ENCODE measurements around the gene RUFY4.
"Not testable (repeated sequence)": the region's sequence is repeated elsewhere in the genome, so short reads cannot be mapped to it uniquely, and the experiment has no call there.

Gene RUFY4

GRCh38 chr2:218041302-218042168, 27.5 kb upstream of the RUFY4 start:
- no peak overlapping the region for H3K27ac ChIP-seq (ENCODE audit: low read depth in 2 of 2, low read length in 2 of 2)
- no peak overlapping the region for H3K4me3 ChIP-seq (ENCODE audit: low read length in 2 of 2)
- H3K9me3 ChIP-seq (ENCODE audit: control insufficient read depth in 2 of 2, low read length in 2 of 2), result no peaks in the 10 kb centered on the region

GRCh38 chr2:218043100-218043499, 26.0 kb upstream of the RUFY4 start:
- Histone ChIP-seq H3K9me3 (ENCODE audit: control insufficient read depth in 2 of 2, low read length in 2 of 2) (no peaks in the 10 kb centered on the region), H3K27ac (ENCODE audit: low read depth in 2 of 2, low read length in 2 of 2) (no peak overlapping the region), H3K4me1 (ENCODE audit: control insufficient read depth in 2 of 2, insufficient read depth in 2 of 2, low read length in 2 of 2) (no peaks in the 10 kb centered on the region), H3K9ac (ENCODE audit: low read depth in 1 of 2, low read length in 2 of 2) (no peak overlapping the region), H3K4me3 (ENCODE audit: low read length in 2 of 2) (no peak overlapping the region), H3K36me3 (ENCODE audit: control insufficient read depth in 2 of 2, insufficient read depth in 2 of 2, low read length in 2 of 2) (no peaks in the 10 kb centered on the region), H3K27me3 (ENCODE audit: control insufficient read depth in 2 of 2, insufficient read depth in 2 of 2, low read length in 2 of 2) (peaks cover 0 to 5% of the 10 kb centered on the region in 2 donors)

More at GRCh38 chr2:218041302-218042168, 27.5 kb upstream of the RUFY4 start:
- no peaks in the 10 kb centered on the region for H3K4me1 ChIP-seq (ENCODE audit: control insufficient read depth in 2 of 2, insufficient read depth in 2 of 2, low read length in 2 of 2)
- H3K27me3 ChIP-seq (ENCODE audit: control insufficient read depth in 2 of 2, insufficient read depth in 2 of 2, low read length in 2 of 2), result peaks cover 0 to 5% of the 10 kb centered on the region in 2 donors
- no peak overlapping the region for H3K9ac ChIP-seq (ENCODE audit: low read depth in 1 of 2, low read length in 2 of 2)
- no peaks in the 10 kb centered on the region for H3K36me3 ChIP-seq (ENCODE audit: control insufficient read depth in 2 of 2, insufficient read depth in 2 of 2, low read length in 2 of 2)

GRCh38 chr2:218043701-218044109, 25.3 kb upstream of the RUFY4 start:
- Histone ChIP-seq H3K4me3 (ENCODE audit: low read length in 2 of 2) (no peak overlapping the region), H3K36me3 (ENCODE audit: control insufficient read depth in 2 of 2, insufficient read depth in 2 of 2, low read length in 2 of 2) (no peaks in the 10 kb centered on the region), H3K27ac (ENCODE audit: low read depth in 2 of 2, low read length in 2 of 2) (no peak overlapping the region), H3K4me1 (ENCODE audit: control insufficient read depth in 2 of 2, insufficient read depth in 2 of 2, low read length in 2 of 2) (no peaks in the 10 kb centered on the region), H3K9ac (ENCODE audit: low read depth in 1 of 2, low read length in 2 of 2) (no peak overlapping the region), H3K27me3 (ENCODE audit: control insufficient read depth in 2 of 2, insufficient read depth in 2 of 2, low read length in 2 of 2) (peaks cover 0 to 5% of the 10 kb centered on the region in 2 donors), H3K9me3 (ENCODE audit: control insufficient read depth in 2 of 2, low read length in 2 of 2) (no peaks in the 10 kb centered on the region)

- H3K27ac ChIP-seq (ENCODE audit: low read depth in 2 of 2, low read length in 2 of 2); H3K4me1 ChIP-seq (ENCODE audit: control insufficient read depth in 2 of 2, insufficient read depth in 2 of 2, low read length in 2 of 2); H3K9ac ChIP-seq (ENCODE audit: low read depth in 1 of 2, low read length in 2 of 2); H3K4me3 ChIP-seq (ENCODE audit: low read length in 2 of 2); H3K9me3 ChIP-seq (ENCODE audit: control insufficient read depth in 2 of 2, low read length in 2 of 2); H3K36me3 ChIP-seq (ENCODE audit: control insufficient read depth in 2 of 2, insufficient read depth in 2 of 2, low read length in 2 of 2); H3K27me3 ChIP-seq (ENCODE audit: control insufficient read depth in 2 of 2, insufficient read depth in 2 of 2, low read length in 2 of 2): not testable (repeated sequence)
Measured at GRCh38 chr2:218044599-218044998, 24.5 kb upstream of the RUFY4 start.

GRCh38 chr2:218046238-218046637, 22.8 kb upstream of the RUFY4 start:
- Histone ChIP-seq H3K27me3 (ENCODE audit: control insufficient read depth in 2 of 2, insufficient read depth in 2 of 2, low read length in 2 of 2) (no peaks in the 10 kb centered on the region), H3K27ac (ENCODE audit: low read depth in 2 of 2, low read length in 2 of 2) (no peak overlapping the region), H3K36me3 (ENCODE audit: control insufficient read depth in 2 of 2, insufficient read depth in 2 of 2, low read length in 2 of 2) (no peaks in the 10 kb centered on the region), H3K9ac (ENCODE audit: low read depth in 1 of 2, low read length in 2 of 2) (no peak overlapping the region), H3K4me1 (ENCODE audit: control insufficient read depth in 2 of 2, insufficient read depth in 2 of 2, low read length in 2 of 2) (no peaks in the 10 kb centered on the region), H3K4me3 (ENCODE audit: low read length in 2 of 2) (no peak overlapping the region), H3K9me3 (ENCODE audit: control insufficient read depth in 2 of 2, low read length in 2 of 2) (no peaks in the 10 kb centered on the region)

- Histone ChIP-seq H3K36me3 (ENCODE audit: control insufficient read depth in 2 of 2, insufficient read depth in 2 of 2, low read length in 2 of 2) (no peaks in the 10 kb centered on the region), H3K27ac (ENCODE audit: low read depth in 2 of 2, low read length in 2 of 2) (no peak overlapping the region), H3K4me3 (ENCODE audit: low read length in 2 of 2) (no peak overlapping the region), H3K4me1 (ENCODE audit: control insufficient read depth in 2 of 2, insufficient read depth in 2 of 2, low read length in 2 of 2) (no peaks in the 10 kb centered on the region), H3K9me3 (ENCODE audit: control insufficient read depth in 2 of 2, low read length in 2 of 2) (no peaks in the 10 kb centered on the region), H3K9ac (ENCODE audit: low read depth in 1 of 2, low read length in 2 of 2) (no peak overlapping the region), H3K27me3 (ENCODE audit: control insufficient read depth in 2 of 2, insufficient read depth in 2 of 2, low read length in 2 of 2) (no peaks in the 10 kb centered on the region)
Measured at GRCh38 chr2:218047536-218048225, 21.4 kb upstream of the RUFY4 start.

GRCh38 chr2:218051903-218052302, 17.1 kb upstream of the RUFY4 start:
- Histone ChIP-seq H3K4me3 (ENCODE audit: low read length in 2 of 2) (no peak overlapping the region), H3K27ac (ENCODE audit: low read depth in 2 of 2, low read length in 2 of 2) (no peak overlapping the region), H3K4me1 (ENCODE audit: control insufficient read depth in 2 of 2, insufficient read depth in 2 of 2, low read length in 2 of 2) (no peaks in the 10 kb centered on the region), H3K36me3 (ENCODE audit: control insufficient read depth in 2 of 2, insufficient read depth in 2 of 2, low read length in 2 of 2) (no peaks in the 10 kb centered on the region), H3K9me3 (ENCODE audit: control insufficient read depth in 2 of 2, low read length in 2 of 2) (no peaks in the 10 kb centered on the region), H3K9ac (ENCODE audit: low read depth in 1 of 2, low read length in 2 of 2) (no peak overlapping the region), H3K27me3 (ENCODE audit: control insufficient read depth in 2 of 2, insufficient read depth in 2 of 2, low read length in 2 of 2) (no peaks in the 10 kb centered on the region)

- Histone ChIP-seq H3K4me1 (ENCODE audit: control insufficient read depth in 2 of 2, insufficient read depth in 2 of 2, low read length in 2 of 2) (no peaks in the 10 kb centered on the region), H3K36me3 (ENCODE audit: control insufficient read depth in 2 of 2, insufficient read depth in 2 of 2, low read length in 2 of 2) (no peaks in the 10 kb centered on the region), H3K27ac (ENCODE audit: low read depth in 2 of 2, low read length in 2 of 2) (no peak overlapping the region), H3K9ac (ENCODE audit: low read depth in 1 of 2, low read length in 2 of 2) (no peak overlapping the region), H3K27me3 (ENCODE audit: control insufficient read depth in 2 of 2, insufficient read depth in 2 of 2, low read length in 2 of 2) (peaks cover 0 to 4% of the 10 kb centered on the region in 2 donors), H3K4me3 (ENCODE audit: low read length in 2 of 2) (no peak overlapping the region), H3K9me3 (ENCODE audit: control insufficient read depth in 2 of 2, low read length in 2 of 2) (no peaks in the 10 kb centered on the region)
Measured at GRCh38 chr2:218059289-218059688, 9.8 kb upstream of the RUFY4 start.

- no peak overlapping the region for H3K9ac ChIP-seq (ENCODE audit: low read depth in 1 of 2, low read length in 2 of 2)
- H3K27me3 ChIP-seq (ENCODE audit: control insufficient read depth in 2 of 2, insufficient read depth in 2 of 2, low read length in 2 of 2), result peaks cover 0 to 4% of the 10 kb centered on the region in 2 donors
- no peak overlapping the region for H3K4me3 ChIP-seq (ENCODE audit: low read length in 2 of 2)
- H3K9me3 ChIP-seq (ENCODE audit: control insufficient read depth in 2 of 2, low read length in 2 of 2), result no peaks in the 10 kb centered on the region
- H3K27ac ChIP-seq (ENCODE audit: low read depth in 2 of 2, low read length in 2 of 2), result no peak overlapping the region
- no peaks in the 10 kb centered on the region for H3K36me3 ChIP-seq (ENCODE audit: control insufficient read depth in 2 of 2, insufficient read depth in 2 of 2, low read length in 2 of 2)
- H3K4me1 ChIP-seq (ENCODE audit: control insufficient read depth in 2 of 2, insufficient read depth in 2 of 2, low read length in 2 of 2), result no peaks in the 10 kb centered on the region
Measured at GRCh38 chr2:218060118-218060517, 8.9 kb upstream of the RUFY4 start.

- Histone ChIP-seq H3K27ac (ENCODE audit: low read depth in 2 of 2, low read length in 2 of 2) (no peak overlapping the region), H3K27me3 (ENCODE audit: control insufficient read depth in 2 of 2, insufficient read depth in 2 of 2, low read length in 2 of 2) (peaks cover 0 to 4% of the 10 kb centered on the region in 2 donors), H3K36me3 (ENCODE audit: control insufficient read depth in 2 of 2, insufficient read depth in 2 of 2, low read length in 2 of 2) (no peaks in the 10 kb centered on the region), H3K4me1 (ENCODE audit: control insufficient read depth in 2 of 2, insufficient read depth in 2 of 2, low read length in 2 of 2) (no peaks in the 10 kb centered on the region), H3K9ac (ENCODE audit: low read depth in 1 of 2, low read length in 2 of 2) (no peak overlapping the region), H3K9me3 (ENCODE audit: control insufficient read depth in 2 of 2, low read length in 2 of 2) (no peaks in the 10 kb centered on the region), H3K4me3 (ENCODE audit: low read length in 2 of 2) (no peak overlapping the region)
Measured at GRCh38 chr2:218060950-218061660, 7.9 kb upstream of the RUFY4 start.
